OCI-LY3 (cell line): ENCODE results near the gene SLC38A11.

Experiments
- EZH2phosphoT487 ChIP-seq: fragments of 200-600 bp; shearing (Covaris generic); IDR thresholded peaks from 2 replicates; pipeline ENCODE4 v1.6.1; 2018; ENCODE audit warnings: antibody characterized with exemption, mixed run types, low read depth
- TF ChIP-seq, protein P1 (sequence below): fragments of 200-600, 300-600 bp; sonication (generic); IDR thresholded peaks from 2 replicates; pipeline ENCODE4 v1.5.1; 2014; ENCODE audit warnings: antibody characterized with exemption, low read length, low read depth

DNA sequence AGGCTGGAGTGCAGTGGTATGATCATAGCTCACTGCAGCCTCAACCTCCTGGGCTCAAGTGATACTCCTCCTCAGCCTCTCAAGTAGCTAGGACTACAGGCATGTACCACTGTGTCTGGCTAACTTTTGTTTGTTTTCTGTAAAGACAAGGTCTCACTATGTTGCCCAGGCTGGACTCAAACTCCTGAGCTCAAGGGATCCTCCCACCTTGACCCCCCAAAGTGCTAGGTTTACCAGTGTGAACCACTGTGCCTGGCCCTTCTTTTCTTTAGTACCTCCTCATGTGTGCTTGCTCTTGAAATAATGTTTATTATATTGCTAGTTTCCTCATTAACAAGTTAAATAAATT, 94.7 kb downstream of the SLC38A11 start:
- TF ChIP-seq, protein P1, sequence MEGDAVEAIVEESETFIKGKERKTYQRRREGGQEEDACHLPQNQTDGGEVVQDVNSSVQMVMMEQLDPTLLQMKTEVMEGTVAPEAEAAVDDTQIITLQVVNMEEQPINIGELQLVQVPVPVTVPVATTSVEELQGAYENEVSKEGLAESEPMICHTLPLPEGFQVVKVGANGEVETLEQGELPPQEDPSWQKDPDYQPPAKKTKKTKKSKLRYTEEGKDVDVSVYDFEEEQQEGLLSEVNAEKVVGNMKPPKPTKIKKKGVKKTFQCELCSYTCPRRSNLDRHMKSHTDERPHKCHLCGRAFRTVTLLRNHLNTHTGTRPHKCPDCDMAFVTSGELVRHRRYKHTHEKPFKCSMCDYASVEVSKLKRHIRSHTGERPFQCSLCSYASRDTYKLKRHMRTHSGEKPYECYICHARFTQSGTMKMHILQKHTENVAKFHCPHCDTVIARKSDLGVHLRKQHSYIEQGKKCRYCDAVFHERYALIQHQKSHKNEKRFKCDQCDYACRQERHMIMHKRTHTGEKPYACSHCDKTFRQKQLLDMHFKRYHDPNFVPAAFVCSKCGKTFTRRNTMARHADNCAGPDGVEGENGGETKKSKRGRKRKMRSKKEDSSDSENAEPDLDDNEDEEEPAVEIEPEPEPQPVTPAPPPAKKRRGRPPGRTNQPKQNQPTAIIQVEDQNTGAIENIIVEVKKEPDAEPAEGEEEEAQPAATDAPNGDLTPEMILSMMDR, result no peak
- TF ChIP-seq EZH2phosphoT487, result no peak
